GM18861 (cell line): Measurements from ENCODE around the gene TMEM209.
A peak's percentile ranks its signal among the peaks of the same experiment; 100 is the strongest.
"Not testable (repeated sequence)": the region's sequence is repeated elsewhere in the genome, so short reads cannot be mapped to it uniquely, and the experiment has no call there.

Source experiments
- ATAC-seq: cut with Tn5 transposase; IDR thresholded peaks from one replicate; pipeline ENCODE4 v1.9.1; 2021; ENCODE audit not compliant: unreplicated experiment

TMEM209 gene

DNA sequence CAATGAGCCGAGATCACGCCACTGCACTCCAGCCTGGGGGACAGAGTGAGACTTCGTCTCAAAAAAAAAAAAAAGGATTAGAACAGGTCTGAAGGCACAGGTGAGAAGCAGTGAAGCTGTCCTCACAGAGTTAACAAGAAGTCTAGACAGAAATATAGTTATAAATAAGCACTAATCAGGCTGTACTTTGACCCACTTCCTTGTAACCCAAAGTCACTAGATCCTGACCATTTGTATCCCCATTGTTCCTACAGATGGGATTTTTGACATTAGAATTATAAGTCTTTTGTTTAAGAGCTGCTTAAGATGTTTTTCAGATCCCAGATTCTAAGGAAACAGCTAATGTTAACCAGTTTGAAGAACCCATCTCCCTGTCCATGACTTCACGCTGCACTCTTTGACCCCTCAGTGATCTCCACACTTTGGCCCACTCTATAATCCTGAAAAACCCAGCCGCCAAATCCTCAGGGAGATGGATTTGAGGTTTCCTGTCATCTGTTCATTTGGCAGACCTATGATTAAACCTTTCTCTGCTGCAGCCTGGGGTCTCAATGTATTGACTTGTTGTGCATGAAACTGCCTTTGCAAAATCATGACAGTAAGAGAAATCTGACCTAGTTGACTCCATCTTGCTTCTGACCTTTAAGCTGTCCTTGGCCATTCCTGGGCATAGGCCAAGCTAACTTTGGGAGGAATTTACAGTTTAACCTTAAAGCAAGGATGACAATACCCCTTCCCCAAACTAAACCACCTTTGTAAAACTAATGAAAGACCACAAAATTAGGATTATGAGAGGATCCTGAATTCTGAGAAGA lies 13.8 kb upstream of the TMEM209 start:
- ATAC-seq = no peak

DNA sequence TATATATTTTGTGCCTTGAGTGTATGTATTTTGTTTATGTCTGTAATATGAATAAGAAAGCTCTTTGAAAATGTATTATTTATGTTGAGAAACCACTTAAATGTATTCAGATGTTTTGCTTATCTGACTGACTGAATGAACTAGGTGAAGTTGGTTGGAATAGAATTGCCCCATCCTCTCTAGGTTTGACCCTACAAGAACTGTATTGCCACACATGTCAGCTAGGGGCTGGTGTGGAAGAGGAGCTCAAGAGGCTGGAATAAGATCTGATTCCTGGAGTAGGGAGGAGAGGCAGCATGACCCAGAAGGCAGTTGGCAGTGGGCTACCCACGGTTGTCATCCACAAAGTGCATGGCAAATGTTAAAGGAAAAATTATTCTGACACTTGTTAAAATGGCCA lies 11.5 kb upstream of the TMEM209 start:
- no peak for ATAC-seq

DNA sequence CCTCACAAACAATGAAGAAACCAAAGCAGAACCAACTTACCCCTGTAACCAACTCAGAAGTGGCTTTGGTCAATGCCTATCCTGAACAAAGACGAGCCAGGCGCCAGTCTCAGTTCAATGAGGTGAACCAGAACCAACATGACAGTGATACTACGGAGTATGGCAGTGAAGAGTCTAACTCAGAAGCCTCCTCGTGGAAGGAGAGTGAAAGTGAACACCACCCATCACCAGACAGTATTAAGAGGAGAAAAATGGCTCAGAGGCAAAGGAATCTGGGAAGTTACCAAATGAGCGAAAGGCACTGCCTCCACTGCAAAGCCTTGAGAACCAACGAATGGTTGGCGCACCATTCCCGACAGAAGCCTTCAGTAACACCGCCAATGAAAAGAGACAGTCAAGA lies 10.8 kb upstream of the TMEM209 start:
- ATAC-seq = no peak

DNA sequence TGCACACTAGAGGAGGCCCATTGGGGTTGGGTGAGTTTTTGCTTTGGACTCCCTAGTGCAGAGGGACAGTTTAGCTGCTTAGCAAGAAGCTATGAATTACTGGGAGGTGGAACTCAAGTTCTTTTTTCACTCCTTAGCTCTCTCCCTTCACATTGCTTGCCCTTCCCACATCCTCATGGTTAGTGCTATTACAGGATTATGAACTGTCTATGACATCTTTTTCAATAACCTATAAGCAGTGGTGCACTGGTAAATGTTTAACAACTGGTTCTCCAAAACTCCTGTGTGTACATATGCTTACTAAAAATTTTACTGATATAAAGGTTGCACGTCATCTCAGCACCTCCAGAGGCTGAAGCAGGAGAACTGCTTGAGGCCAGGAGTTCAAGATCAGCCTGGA lies 8.6 kb upstream of the TMEM209 start:
- no peak for ATAC-seq

DNA sequence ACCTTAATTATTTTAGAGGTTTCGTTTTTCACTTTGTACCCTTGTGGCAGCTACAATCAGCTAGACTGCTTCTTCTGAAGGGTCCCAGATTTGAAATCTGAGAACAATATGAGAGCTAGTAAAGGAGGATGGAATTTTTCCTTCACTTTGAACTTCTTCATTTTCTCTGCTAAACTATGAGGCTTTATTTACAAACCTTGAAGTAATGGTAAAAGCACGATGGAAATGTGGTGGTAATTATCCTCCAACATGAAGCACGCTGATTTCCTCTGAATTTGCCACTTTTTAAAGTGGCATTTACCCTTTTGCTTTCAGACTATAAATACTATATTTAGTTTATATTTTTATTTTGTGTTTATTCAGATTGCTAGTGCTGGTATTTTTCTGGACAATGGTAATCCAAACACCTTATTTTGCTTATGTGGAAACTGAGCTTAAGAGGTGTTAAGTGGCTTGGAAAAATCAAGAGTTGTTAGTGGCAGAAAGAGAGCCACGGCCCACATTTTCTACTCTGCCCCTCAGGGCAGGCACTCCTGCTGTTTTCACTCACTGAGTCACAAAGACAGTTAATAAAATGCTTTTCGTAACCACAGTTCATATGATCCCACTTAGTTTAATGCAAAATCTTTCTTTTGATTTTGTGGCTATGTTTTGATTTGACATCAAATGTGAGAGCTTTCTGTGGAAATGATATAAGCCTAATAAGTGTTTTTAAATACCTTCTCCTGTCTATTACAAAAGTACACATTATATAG lies 5.2 kb upstream of the TMEM209 start:
- ATAC-seq = no peak

DNA sequence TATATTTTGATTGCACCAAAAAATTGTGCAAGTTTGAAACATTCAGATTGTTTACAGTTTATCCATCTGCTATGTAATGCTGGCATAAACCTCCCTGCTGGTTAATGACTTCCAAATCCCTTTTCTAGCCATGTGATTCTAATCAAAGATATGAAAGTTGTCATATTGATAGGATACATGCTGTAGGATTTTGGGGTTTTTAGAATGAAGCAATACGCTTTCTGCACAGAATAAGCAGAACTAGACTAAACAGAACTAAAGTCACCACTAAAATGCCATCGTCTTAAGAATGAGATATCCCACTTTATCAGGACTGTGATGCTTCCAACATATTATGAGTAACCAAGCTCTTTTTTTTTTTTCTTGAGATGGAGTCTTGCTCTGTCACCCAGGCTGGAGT lies 3.3 kb upstream of the TMEM209 start:
- ATAC-seq = no peak

DNA sequence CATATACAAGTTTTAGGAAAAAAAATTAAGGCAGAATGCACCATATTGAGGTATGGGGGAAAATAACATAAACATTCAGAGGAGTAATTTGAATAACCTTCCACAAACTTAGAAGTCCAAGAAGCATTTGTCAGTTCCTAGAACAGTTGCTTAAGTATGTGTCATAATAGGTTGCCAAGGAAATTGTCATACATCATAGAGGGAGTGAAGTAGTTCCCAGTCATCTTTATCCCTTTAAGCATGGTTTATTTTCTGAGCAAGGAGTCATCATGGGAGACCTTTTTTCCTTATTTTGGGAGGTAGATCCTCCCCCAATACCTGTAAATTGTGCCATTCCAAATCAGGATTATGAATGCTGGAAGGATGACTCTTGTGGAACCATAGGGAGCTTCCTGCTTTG lies 2.4 kb upstream of the TMEM209 start, which contains the start of gene SSMEM1:
Gene SSMEM1 (plus strand): TSS at position 219 of the 400 bp plus-strand sequence. CDS start 51 bp downstream, at position 270.
- no peak for ATAC-seq

DNA sequence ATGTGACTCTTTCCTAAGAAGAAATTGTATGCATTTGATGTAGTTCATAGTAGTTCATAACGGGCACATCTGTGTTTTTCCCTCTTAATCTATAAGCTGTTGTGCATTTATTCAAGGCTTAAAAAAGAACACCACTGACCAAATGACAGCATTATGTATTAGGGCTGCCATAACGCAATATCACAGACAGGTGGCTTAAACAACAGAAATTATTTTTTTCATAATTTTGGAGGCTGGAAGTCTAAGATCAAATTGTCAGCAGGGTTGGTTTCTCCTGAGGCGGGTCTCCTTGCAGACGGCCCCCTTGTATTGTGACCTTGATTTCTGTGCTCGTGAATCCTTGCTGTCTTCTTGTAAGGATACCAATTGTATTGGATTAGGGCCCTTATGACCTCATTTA lies 1.8 kb upstream of the TMEM209 start:
- ATAC-seq = no peak

DNA sequence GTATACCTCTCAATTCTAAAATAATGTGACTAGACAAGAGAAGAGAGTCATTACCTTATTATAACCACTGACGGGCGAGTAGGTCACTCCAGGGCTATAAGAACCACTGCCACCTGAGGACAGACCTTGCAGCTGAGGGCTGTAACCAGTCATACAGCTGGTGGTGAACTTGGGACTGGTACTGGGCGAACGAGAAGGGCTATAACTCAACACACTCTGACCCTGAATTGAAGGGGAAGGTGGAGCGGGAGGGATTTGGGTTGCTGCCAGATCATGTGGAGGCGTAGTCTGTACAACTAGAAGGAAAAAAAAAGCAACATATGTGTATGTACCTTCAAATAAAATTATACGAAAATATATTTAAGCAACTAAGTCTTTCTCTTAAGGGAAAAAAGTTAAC lies 3.4 kb downstream of the TMEM209 start:
- no peak for ATAC-seq

DNA sequence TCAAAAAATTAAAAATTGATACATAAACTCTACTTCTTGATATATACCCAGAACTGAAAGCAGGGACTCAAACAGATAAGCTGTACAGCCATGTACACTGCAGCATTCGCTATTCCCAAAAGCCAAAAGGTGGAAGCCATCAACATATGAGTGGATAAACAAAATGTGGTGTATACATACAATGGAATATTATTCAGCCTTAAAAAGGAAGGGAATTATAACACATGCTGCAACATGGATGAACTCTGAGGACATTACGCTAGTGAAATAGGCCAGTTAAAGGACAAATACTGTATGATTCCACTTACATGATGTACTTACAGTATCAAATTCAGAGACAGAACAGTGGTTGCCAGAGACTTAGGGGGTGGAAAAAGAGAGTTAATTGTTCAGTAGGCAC lies 8.1 kb downstream of the TMEM209 start:
- ATAC-seq = no peak

DNA sequence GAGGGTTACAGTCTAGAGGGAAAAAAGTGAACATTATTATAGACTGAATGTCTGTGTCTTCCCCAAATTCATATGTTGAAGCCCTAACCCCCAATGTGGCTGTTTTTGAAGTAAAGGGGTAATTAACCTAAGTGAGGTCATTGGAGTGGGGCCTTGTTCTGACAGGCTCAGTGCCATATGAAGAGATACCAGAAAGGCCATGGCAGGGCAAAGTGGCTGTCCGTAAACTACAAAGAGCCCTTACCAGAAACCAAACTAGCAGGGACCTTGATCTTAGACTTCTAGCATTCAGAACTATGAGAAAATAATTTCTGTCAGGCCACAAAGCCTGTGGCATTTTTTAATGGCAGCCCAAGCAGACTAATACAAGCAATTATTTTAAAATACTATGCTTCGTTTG lies 8.7 kb downstream of the TMEM209 start:
- ATAC-seq = no peak

DNA sequence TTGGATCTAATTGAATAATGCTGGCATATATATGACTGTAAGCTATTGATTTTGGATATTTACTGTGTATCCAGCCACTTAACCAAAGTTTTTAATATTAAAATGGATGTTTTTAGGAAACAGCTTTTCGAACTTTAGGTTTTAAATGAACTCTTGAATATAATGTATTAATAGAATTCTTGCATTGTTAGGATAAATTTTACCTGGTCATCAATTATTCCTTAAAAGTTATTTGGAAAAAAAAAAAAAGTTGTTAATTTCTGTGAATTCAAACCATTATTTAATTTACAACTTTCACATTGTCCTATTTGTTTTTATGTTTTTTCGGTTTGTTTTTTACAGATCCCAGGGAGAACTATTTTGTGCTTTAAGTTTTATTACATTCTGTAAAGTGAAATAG lies 9.8 kb downstream of the TMEM209 start:
- ATAC-seq = no peak

DNA sequence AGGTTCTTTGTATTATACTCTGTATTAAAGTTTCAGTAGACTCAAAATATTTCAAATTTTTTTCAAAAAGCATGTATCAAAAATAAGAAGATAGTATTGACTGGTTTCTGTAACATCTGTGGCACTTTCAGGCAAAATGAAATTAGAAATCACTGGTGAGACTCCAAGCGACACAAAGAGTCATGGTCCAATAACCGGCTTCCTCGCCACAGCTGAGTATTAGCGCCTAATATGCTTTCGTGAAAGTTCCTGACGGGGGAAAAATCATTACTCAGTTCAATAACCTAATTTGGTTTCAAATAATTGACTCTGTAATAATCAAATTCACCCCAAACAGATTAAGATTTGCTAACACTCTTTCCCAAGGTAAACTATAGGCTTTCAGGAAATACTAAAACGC lies 13.4 kb downstream of the TMEM209 start:
- ATAC-seq = no peak

DNA sequence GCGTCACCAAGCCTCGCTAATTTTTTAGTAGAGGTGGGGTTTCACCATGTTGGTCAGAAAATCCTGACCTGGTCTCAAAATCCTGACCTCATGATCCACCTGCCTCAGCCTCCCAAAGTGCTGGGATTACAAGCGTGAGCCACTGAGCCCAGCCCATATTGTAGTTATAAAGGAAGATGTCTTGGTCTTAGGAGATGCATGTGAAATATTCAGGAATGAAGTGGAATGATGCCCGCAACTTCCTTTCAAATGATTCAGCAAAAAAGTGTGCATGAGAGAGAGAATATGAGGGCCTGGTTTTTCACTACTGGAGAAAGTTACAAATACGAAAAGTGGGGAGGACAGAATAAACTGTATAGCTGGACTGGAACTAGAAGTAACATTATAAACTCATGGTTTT lies 15.9 kb downstream of the TMEM209 start:
- ATAC-seq = no peak

DNA sequence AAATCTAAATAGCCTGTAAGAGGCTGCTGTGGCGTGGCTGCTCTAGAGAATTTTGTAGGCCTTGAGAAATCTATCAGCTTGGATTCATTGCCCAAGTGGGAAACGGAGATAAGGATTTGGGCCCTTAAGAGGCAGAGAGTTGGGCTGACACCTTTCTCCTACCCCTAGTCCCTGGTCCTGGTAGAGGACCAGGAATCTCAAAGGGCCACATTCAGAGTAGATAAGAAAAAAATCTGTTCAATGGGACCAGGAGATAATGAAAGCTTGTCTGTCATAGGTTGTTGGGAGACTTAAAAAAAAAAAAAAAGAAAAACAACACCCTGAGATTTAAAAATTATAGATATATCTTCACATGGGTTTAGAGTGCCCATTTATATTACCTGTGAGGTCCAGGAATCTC lies 17.8 kb downstream of the TMEM209 start:
- no peak for ATAC-seq

DNA sequence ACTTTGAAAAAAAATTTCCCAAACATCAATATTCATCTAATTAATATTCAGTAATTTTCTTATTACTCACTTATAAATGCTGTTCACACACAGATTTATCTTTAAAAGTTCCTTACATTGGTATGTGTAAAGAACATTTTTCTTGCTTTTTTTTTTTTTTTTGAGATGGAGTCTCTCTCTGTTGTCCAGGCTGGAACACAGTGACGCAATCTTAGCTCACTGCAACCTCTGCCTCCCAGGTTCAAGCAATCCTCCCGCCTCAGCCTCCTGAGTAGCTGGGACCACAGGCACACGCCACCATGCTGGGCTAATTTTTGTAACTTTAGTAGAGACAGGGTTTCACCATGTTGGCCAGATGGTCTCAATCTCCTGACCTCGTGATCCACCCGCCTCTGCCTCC lies 20.9 kb downstream of the TMEM209 start:
- not testable (repeated sequence) for ATAC-seq

DNA sequence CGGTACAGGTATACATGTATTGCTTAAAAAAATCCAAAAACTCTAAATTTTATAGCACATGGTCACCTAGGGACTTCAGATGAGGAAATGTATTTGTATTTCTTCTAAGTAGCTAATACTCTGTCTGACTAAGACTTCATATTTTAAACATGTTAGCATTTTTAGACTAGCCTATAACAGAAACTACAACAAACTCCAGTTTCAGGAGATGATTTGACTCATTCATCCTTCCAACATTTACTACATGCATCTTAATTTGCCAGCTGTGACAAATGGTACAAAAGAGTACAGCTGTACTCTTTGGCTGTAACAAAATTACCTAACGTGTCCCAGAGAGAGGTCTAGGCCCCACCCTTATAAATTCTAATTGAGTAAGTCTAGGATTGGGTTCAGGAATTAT lies 22.2 kb downstream of the TMEM209 start:
- peak; percentile 88 for ATAC-seq

DNA sequence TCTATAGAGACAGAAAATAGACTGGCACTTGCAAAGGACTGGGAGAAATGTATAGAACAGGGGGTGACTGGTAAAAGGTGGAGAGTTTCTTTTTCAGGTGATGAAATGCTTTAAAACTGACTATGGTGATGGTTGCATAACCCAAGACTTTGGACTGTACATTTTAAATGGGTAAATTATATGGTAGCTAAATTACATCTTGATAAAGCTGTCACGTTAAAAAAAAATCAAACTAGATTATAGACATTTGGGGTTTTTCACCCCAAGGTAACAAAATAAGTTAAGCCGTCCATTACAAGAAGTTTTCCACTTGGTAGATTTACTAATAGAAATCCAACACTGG lies 24.0 kb downstream of the TMEM209 start:
- ATAC-seq = no peak

DNA sequence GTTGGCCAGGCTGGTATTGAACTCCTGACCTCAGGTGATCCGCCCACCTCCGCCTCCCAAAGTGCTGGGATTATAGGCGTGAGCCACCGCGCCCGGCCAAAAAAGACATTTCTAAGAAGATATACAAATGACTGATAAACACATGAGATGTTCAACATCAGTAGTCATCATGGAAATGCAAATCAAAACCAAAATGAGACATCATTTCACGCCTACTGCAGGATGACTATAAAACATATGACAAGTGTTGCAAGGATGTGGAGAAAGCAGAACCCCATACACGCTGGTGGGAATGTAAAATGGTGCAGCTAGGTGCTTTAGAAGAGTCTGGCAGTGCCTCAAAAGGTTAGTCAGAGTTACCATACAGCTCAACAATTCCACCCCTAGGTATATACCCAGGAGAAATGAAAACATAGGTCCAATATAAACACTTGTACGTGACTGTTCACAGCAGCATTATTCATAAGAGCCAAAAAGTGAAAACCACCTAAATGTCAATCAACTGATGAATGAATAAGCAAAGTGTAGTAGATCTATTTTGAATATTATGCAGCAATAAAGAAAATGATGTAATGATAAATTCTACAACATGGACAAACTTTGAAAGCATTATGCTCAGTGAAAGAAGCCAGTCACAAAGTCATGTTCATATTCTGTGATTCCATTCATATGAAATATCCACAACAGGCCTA lies 24.5 kb downstream of the TMEM209 start:
- no peak for ATAC-seq

DNA sequence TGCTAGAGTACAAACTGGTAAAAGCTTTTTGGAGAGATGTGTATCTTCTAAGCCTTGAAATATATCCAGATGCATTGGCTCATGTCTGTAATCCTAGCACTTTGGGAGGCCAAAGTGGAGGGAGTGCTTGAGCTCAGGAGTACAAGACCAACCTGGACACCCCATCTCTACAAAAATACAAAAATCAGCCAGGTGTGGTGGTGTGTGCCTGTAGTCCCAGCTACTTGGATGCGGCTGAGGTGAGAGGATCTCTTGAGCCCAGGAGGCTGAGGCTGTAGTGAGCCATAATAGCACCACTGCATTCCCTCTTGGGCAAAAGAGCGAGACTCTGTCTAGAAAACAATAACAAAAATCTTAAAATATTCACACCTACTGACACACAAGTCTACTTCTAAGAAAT lies 25.6 kb downstream of the TMEM209 start:
- ATAC-seq = no peak

DNA sequence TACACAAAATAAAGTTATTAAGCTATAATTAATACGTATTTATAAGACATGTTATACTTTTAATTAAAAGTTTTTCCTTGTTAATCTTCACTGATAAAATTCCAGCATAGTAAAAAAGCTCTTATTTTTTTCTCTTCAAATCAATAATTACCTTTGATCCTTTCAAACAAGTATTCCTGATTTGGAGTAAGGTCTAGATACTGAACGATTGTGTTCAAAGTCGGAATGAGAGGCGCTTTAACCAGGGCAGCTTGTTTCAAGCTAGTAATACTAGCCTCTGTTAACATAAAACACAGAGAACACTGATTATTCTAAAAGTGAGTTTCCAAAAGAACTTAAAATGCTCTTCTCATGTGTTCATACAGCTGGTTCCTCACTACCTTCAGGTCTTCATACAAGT lies 27.0 kb downstream of the TMEM209 start:
- ATAC-seq = no peak
